Glutamatergic neuron (in vitro differentiated cells): ENCODE measurements around the gene GRHL3. TPM values are rescaled to one million over a fixed set of nuclear protein-coding genes. Genes with fewer than 3 reads are reported as not detected.

Experiments used
- DNase-seq: peaks from one replicate; pipeline ENCODE4 v3.0.0; 2022
- H3K27ac Mint-ChIP-seq: one replicate; pipeline ENCODE4 v1.8.0; 2020; ENCODE audit warnings: mild to moderate bottlenecking, mixed read lengths, inconsistent platforms; ENCODE audit not compliant: unreplicated experiment
- H3K27me3 Mint-ChIP-seq: one replicate; pipeline ENCODE4 v1.8.0; 2020; ENCODE audit warnings: mild to moderate bottlenecking, moderate library complexity, mixed read lengths, inconsistent platforms; ENCODE audit not compliant: unreplicated experiment
- H3K36me3 Mint-ChIP-seq: one replicate; pipeline ENCODE4 v1.8.0; 2020; ENCODE audit warnings: mild to moderate bottlenecking, mixed read lengths, inconsistent platforms; ENCODE audit not compliant: unreplicated experiment
- H3K4me1 Mint-ChIP-seq: one replicate; pipeline ENCODE4 v1.8.0; 2020; ENCODE audit warnings: mild to moderate bottlenecking, low read depth, mixed read lengths, inconsistent platforms; ENCODE audit not compliant: unreplicated experiment
- H3K4me3 Mint-ChIP-seq: one replicate; pipeline ENCODE4 v1.8.0; 2020; ENCODE audit warnings: mild to moderate bottlenecking, mixed read lengths, inconsistent platforms; ENCODE audit not compliant: unreplicated experiment
- H3K9me3 Mint-ChIP-seq: one replicate; pipeline ENCODE4 v1.8.0; 2020; ENCODE audit warnings: mild to moderate bottlenecking, moderate library complexity, mixed read lengths, inconsistent platforms; ENCODE audit not compliant: unreplicated experiment
- total RNA-seq: library from RNA; stranded (reverse); fragmentation: NEBNext Ultra II Directional; extraction: Animal tissue kit (Norgen Biotek cat#: 25700); gene quantifications from one replicate; pipeline ENCODE4 v1.2.1, GENCODE V29; 2021; ENCODE audit not compliant: unreplicated experiment
- TF ChIP-seq, protein P1 (sequence below): fragments of 200-600 bp; sonication (generic); IDR thresholded peaks from one replicate; pipeline ENCODE4 v1.5.0; 2021; ENCODE audit not compliant: partially characterized antibody, unreplicated experiment

Gene GRHL3
- total RNA-seq, 1 donor from 2014 or later, result 0.37 TPM

DNA sequence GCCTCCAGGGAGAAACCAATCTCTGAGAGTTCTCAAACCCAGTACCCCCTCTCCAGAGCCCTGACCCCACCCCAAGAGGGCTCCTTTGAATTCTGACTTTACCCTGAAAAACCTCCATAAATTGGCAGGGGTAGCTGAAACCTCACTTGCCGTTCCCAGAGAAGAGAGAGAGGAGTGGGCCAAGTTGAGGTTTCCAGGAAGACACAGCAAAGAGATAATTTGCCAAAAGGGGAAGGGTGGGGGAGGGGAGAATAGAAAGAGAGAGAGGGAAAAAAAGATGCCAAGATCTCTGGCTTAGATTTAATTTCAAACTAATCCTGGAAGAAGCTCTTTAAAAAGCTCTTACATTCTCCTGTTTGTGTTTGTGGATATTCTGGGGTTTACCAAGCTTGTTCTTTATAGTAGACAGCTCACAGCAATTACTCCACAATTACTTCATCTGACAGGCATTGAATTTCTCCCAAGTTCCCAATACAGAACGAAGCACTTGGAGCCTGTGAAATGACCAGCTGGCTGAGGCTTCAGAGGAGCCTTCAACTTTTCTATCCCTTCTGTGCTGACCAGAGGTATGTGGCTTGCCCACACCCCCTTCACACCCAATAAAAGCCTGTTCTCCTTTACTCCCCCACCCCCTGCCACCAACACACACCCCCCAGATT is 1.1 kb upstream of the GRHL3 start:
- H3K36me3 Mint-ChIP-seq, result no peaks in the 10 kb centered on the region
- peaks cover 12% of the 10 kb centered on the region for H3K4me1 Mint-ChIP-seq
- H3K27me3 Mint-ChIP-seq, result peaks cover 4% of the 10 kb centered on the region
- no peaks in the 10 kb centered on the region for H3K9me3 Mint-ChIP-seq
- H3K27ac Mint-ChIP-seq, result no peak overlapping the region
- TF ChIP-seq, protein P1, sequence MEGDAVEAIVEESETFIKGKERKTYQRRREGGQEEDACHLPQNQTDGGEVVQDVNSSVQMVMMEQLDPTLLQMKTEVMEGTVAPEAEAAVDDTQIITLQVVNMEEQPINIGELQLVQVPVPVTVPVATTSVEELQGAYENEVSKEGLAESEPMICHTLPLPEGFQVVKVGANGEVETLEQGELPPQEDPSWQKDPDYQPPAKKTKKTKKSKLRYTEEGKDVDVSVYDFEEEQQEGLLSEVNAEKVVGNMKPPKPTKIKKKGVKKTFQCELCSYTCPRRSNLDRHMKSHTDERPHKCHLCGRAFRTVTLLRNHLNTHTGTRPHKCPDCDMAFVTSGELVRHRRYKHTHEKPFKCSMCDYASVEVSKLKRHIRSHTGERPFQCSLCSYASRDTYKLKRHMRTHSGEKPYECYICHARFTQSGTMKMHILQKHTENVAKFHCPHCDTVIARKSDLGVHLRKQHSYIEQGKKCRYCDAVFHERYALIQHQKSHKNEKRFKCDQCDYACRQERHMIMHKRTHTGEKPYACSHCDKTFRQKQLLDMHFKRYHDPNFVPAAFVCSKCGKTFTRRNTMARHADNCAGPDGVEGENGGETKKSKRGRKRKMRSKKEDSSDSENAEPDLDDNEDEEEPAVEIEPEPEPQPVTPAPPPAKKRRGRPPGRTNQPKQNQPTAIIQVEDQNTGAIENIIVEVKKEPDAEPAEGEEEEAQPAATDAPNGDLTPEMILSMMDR, result no peak
- H3K4me3 Mint-ChIP-seq, result no peak overlapping the region
- no peak for DNase-seq

DNA sequence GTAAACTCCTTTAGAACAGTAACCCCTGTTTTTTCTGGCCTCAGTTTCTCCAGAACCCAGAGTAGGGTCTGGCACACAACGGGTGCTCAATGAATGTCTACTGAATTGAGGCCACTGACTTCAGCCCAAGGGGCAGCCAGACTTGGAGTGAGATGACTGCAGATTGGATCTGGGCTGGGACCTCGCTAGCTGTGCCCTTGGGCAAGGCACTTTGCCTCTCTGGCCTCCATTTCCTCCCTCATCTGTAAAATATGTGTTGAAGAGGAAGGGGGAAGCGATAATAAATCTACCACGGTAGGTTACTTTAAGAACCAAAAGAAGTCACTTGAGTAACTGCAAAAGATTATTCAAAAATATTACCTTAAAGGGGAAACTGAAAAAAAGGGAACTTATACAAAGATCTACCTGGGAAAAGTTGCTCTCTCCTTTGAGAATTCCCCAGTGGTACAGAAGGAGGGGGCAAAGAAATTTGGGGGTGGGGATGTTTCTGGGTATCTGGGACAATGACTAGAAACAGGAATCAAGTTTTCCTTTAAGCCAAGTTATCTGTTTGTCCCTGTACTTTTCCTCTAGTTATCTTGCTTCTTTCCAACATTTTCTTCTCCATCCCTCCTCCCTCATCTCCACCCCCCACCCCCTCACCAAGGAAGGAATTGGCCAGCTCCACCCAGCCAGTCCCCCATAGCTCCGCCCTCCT is 394 bp upstream of the GRHL3 start:
- H3K27ac Mint-ChIP-seq, result no peak overlapping the region
- TF ChIP-seq, protein P1, result no peak
- peaks cover 4% of the 10 kb centered on the region for H3K27me3 Mint-ChIP-seq
- H3K4me3 Mint-ChIP-seq, result no peak overlapping the region
- H3K9me3 Mint-ChIP-seq, result no peaks in the 10 kb centered on the region
- no peak for DNase-seq
- peaks cover 12% of the 10 kb centered on the region for H3K4me1 Mint-ChIP-seq
- no peaks in the 10 kb centered on the region for H3K36me3 Mint-ChIP-seq

DNA sequence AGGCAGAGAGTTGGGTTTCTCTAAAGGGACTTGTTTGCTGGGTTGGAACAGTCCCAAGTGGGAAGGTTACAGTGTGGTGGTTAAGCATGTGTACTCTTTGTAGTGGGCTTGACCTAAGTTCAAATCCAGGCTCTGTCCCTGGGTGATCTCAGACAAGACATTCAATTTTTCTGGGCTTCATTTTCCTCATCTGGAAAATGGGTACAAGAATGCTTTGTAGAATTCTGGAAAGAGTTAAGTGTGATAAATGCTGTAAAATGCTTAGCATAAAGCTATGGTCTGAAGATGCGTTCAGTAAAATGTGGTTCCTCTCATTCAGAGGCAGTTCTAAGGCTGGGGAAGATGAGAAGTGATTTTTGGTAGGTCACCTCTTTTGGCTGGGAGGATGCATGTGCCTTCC is 805 bp downstream of the GRHL3 start:
- no peaks in the 10 kb centered on the region for H3K9me3 Mint-ChIP-seq

DNA sequence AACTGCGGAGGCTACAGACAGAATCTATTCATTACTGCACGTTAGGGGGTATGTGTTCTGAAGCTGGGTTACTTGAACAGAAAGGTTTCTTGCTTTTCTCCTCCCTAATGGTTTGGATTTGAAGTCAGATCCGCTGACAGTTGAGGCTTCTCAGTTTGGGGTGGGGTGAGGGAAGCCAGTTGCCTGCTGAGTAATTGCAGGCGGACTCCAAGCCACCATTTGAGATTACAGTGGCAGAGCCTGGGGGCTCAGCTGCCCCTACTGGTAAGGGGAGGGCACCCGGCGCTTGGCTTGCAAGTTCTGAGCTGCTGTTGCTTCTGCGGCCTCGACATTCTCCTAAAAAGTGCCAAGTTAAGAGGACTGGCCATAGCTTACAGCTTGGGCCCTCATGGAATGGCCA is 2.0 kb downstream of the GRHL3 start:
- peaks cover 12% of the 10 kb centered on the region for H3K4me1 Mint-ChIP-seq
- H3K9me3 Mint-ChIP-seq, result no peaks in the 10 kb centered on the region
- H3K27me3 Mint-ChIP-seq, result peaks cover 4% of the 10 kb centered on the region
- H3K36me3 Mint-ChIP-seq, result no peaks in the 10 kb centered on the region
- TF ChIP-seq, protein P1, result no peak
- no peak overlapping the region for H3K27ac Mint-ChIP-seq
- DNase-seq, result no peak
- no peak overlapping the region for H3K4me3 Mint-ChIP-seq

More for the DNA sequence above, 805 bp downstream of the GRHL3 start:
- TF ChIP-seq, protein P1, result no peak
- Mint-ChIP-seq H3K27me3 (peaks cover 4% of the 10 kb centered on the region), H3K27ac (no peak overlapping the region), H3K4me3 (no peak overlapping the region), H3K36me3 (no peaks in the 10 kb centered on the region), H3K4me1 (peaks cover 12% of the 10 kb centered on the region)
- no peak for DNase-seq
